ENCODE data around the gene DEPDC1B. TPM values are rescaled to one million over a fixed set of nuclear protein-coding genes. Genes with fewer than 3 reads are reported as not detected.

Gene DEPDC1B
- total and polyA plus RNA-seq, 2 of the 8 experiments (the other 6 are each of a cell fraction or from before 2014, with no cell fraction given), result 30.8 to 67.4 TPM

GRCh38 chr5:60640901-60641300 is 59.1 kb downstream of the DEPDC1B start:
- Histone ChIP-seq H4K91ac (replicated peaks; ENCODE audit: insufficient read length, low read length) (no peak overlapping the region), H3K27ac (ENCODE audit: low read depth, low read length) (no peak overlapping the region), H3K23ac (ENCODE audit: insufficient read length) (no peak overlapping the region), H4K20me1 (replicated peaks in 1 of 2; ENCODE audit: control insufficient read depth in 1 of 2, insufficient read depth in 2 of 2, low read length in 2 of 2) (no peaks in the 10 kb centered on the region), H3K23me2 (ENCODE audit: low read depth, low read length) (no peaks in the 10 kb centered on the region), H3K79me2 (ENCODE audit: control insufficient read depth in 1 of 2, insufficient read depth in 2 of 2, low read length in 2 of 2) (no peaks in the 10 kb centered on the region), H4K8ac (ENCODE audit: extremely low read depth, insufficient read depth, low read length) (no peak overlapping the region), H3K18ac (ENCODE audit: extremely low read depth, low read length) (no peak overlapping the region), H2BK20ac (ENCODE audit: low read length) (no peak overlapping the region), H3K27me3 (replicated peaks in 1 of 4; ENCODE audit: control insufficient read depth in 3 of 4, extremely low read depth in 1 of 4, insufficient read depth in 3 of 4, low read length in 3 of 4) (no peaks in the 10 kb centered on the region), H3K14ac (ENCODE audit: insufficient read length) (no peak overlapping the region), H2AFZ (ENCODE audit: low read length) (no peak overlapping the region), H4K5ac (ENCODE audit: insufficient read length, low read depth, low read length) (no peak overlapping the region), H2BK15ac (ENCODE audit: low read length) (no peak overlapping the region), H3K4me1 (replicated peaks in 1 of 4; ENCODE audit: control insufficient read depth in 3 of 4, insufficient read depth in 4 of 4, low read length in 3 of 4) (no peaks in the 10 kb centered on the region), H3K9ac (replicated peaks in 1 of 4; ENCODE audit: extremely low read depth in 1 of 4, low read depth in 3 of 4, low read length in 3 of 4) (no peak overlapping the region), H3K36me3 (ENCODE audit: control insufficient read depth in 2 of 4, insufficient read depth in 4 of 4, low read length in 3 of 4) (peaks cover 0 to 39% (median 16%) of the 10 kb centered on the region in 4 experiments; a peak in 4 of 8 replicates), H2BK120ac (replicated peaks; ENCODE audit: low read depth, low read length) (no peak overlapping the region), H3K79me1 (ENCODE audit: low read depth, low read length) (no peaks in the 10 kb centered on the region; the same call in 1 of the 2 replicates), H2BK12ac (ENCODE audit: low read depth, low read length) (no peak overlapping the region), H3K4ac (replicated peaks; ENCODE audit: insufficient read length, low read depth, low read length) (no peak overlapping the region), H3K56ac (replicated peaks; ENCODE audit: insufficient read length, low read depth, low read length) (no peak overlapping the region), H3K4me3 (ENCODE audit: extremely low read depth in 1 of 4, insufficient read depth in 2 of 4, low read depth in 3 of 4, low read length in 4 of 4) (no peak overlapping the region), H2BK5ac (ENCODE audit: low read depth, low read length) (no peak overlapping the region), H3K4me2 (ENCODE audit: insufficient read depth in 1 of 2, low read depth in 2 of 2, low read length in 2 of 2) (no peak overlapping the region), H2AK5ac (ENCODE audit: low read depth, low read length) (no peak overlapping the region), H3K9me3 (ENCODE audit: insufficient read depth in 2 of 2, low read depth in 1 of 2, low read length in 1 of 2) (no peaks in the 10 kb centered on the region)
- 100% methylated on average over 1 of the region's 1 CpG; no CpG with 5 or more reads in 1 of the 2 experiments for WGBS, 2 experiments (ENCODE audit: extremely low coverage in 1 of 2, insufficient coverage in 1 of 2, insufficient read length in 1 of 2, insufficient replicate concordance in 2 of 2, low coverage in 1 of 2, low lambda C conversion rate in 2 of 2, missing lambda C conversion rate in 1 of 2)
- TF ChIP-seq CEBPB (IDR thresholded peaks at IDR 0.05; ENCODE audit: low read depth, low read length), result no peak
- no peak for TF ChIP-seq ASH2L (IDR thresholded peaks at IDR 0.05; ENCODE audit: low read length)
- TF ChIP-seq, protein P1, sequence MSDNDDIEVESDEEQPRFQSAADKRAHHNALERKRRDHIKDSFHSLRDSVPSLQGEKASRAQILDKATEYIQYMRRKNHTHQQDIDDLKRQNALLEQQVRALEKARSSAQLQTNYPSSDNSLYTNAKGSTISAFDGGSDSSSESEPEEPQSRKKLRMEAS (IDR thresholded peaks at IDR 0.05), result no peak
- TF ChIP-seq SP1 (IDR thresholded peaks at IDR 0.05; ENCODE audit: low read depth, low read length), result no peak
- POLR2A ChIA-PET (ENCODE audit: partially characterized antibody), result no interaction called here
- DNase-seq (ENCODE audit: low read depth in 1 of 2, low spot score in 2 of 2) (no peak), FAIRE-seq (no peak)
- CTCF ChIA-PET (ENCODE audit: partially characterized antibody), result interaction anchor here (0.8 to 1.4 kb wide), 2 partner anchors 8 to 11 kb away, joined by 3 to 4 read pairs; no protein-coding TSS in a partner anchor

All from H1 (cell line).